ENCODE data around the gene PLSCR4.

PLSCR4 gene

DNA sequence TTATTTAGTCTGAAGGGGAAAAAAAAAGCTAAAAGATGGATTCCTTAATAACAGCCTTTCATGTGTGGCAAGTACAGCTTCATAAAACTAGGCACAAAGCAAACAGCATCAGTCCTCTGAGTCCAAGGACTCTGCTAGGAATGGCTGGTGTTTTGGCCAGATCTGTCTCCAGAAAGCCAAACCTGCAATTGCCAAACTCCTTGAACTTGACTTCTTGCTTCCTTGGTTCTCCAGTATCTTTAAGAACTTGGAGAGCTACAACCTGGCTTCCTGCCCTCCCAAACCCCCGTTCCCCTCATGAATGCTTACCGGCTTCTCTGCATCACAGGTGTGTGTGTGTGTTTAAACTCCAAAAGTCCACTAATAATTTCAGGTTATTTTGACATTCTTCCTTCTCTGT is 88.3 kb downstream of the PLSCR4 start:
- no peak overlapping the region for H3K4me3 ChIP-seq (ENCODE audit: low read depth, low read length)
- no peak overlapping the region for H3K27ac ChIP-seq
- TF ChIP-seq, protein P1, sequence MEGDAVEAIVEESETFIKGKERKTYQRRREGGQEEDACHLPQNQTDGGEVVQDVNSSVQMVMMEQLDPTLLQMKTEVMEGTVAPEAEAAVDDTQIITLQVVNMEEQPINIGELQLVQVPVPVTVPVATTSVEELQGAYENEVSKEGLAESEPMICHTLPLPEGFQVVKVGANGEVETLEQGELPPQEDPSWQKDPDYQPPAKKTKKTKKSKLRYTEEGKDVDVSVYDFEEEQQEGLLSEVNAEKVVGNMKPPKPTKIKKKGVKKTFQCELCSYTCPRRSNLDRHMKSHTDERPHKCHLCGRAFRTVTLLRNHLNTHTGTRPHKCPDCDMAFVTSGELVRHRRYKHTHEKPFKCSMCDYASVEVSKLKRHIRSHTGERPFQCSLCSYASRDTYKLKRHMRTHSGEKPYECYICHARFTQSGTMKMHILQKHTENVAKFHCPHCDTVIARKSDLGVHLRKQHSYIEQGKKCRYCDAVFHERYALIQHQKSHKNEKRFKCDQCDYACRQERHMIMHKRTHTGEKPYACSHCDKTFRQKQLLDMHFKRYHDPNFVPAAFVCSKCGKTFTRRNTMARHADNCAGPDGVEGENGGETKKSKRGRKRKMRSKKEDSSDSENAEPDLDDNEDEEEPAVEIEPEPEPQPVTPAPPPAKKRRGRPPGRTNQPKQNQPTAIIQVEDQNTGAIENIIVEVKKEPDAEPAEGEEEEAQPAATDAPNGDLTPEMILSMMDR (IDR thresholded peaks at IDR 0.05; ENCODE audit: low read depth, low read length) = no peak
- no peak for DNase-seq
- peaks cover 2% of the 10 kb centered on the region; the same call in 1 of the 2 replicates for H3K36me3 ChIP-seq
- no peaks in the 10 kb centered on the region for H3K9me3 ChIP-seq (ENCODE audit: severe bottlenecking)
- H3K27me3 ChIP-seq (ENCODE audit: insufficient read depth, low read depth, severe bottlenecking) = no peaks in the 10 kb centered on the region

DNA sequence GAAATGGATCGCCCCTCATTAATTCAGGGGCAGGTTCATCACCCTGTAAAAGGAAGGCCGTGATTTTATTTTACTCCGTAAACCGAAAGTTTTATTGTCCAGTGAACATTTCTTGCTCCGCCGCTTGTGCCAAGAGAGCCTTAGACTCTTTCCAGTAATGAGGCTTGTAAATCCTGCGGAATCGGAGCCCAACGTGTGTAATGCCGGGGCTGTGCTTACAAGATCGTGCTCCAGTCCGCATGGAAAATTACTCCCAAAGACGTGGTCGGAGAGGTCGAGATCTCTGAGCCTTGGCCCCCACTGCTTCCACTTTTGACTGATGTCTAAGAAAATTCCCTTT is 89.3 kb downstream of the PLSCR4 start:
- peaks cover 2% of the 10 kb centered on the region; the same call in 1 of the 2 replicates for H3K36me3 ChIP-seq
- no peaks in the 10 kb centered on the region for H3K27me3 ChIP-seq (ENCODE audit: insufficient read depth, low read depth, severe bottlenecking)
- peak overlapping the region; percentile 87 for H3K4me3 ChIP-seq (ENCODE audit: low read depth, low read length)
- TF ChIP-seq, protein P1 (IDR thresholded peaks at IDR 0.05; ENCODE audit: low read depth, low read length) = no peak
- peak overlapping the region; percentile 64 for H3K27ac ChIP-seq
- peak; percentile 35 for DNase-seq
- H3K9me3 ChIP-seq (ENCODE audit: severe bottlenecking) = no peaks in the 10 kb centered on the region

DNA sequence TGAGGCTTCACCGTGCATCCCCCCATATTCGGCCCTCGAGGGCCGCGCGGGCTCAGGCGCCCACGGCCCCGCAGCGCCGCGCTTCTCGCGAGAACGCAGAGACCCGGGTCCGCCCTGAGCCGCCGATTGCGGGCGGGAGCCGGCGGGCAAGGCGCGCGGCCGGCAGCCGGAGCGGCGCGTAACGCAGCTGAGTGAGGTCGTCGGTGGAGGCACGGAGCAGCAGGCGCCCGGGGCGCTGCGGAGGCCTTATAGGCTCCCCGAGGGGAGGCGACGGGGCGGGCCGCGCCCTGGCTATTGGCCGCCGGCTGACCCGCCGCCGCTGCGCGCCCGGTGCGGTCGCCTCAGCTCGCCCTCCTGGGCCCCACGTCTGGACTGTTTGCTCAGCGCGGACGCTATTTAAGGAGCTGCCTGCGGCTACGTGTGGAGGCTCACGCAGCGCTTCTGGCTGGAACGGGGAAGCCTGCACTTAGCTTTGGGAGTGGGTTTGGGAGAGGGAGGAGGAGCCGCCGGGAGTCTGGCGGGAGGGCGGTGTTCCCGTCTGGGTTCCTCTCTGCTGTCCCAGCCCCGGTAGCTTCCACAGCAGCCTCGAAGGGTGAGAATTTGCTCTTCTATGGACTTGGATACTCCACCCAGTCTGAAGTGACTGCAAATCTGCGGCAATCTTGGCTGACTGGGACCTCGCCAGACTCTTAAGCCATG is 89.8 kb downstream of the PLSCR4 start, which contains the start of gene PLOD2:
Gene PLOD2, minus strand, starts transcription at position 221 of the 699 bp plus-strand sequence. Its CDS starts 195 bp downstream, at position 26.
- peak; percentile 56 for DNase-seq
- no peaks in the 10 kb centered on the region for H3K27me3 ChIP-seq (ENCODE audit: insufficient read depth, low read depth, severe bottlenecking)
- peaks cover 2% of the 10 kb centered on the region; the same call in 1 of the 2 replicates for H3K36me3 ChIP-seq
- H3K9me3 ChIP-seq (ENCODE audit: severe bottlenecking) = no peaks in the 10 kb centered on the region
- TF ChIP-seq, protein P1 (IDR thresholded peaks at IDR 0.05; ENCODE audit: low read depth, low read length) = 0 out of 2 replicates have a peak, but pooled peaks have one; percentile 0
- peak within 1 kb of the TSS; percentile 64 for H3K27ac ChIP-seq
- H3K4me3 ChIP-seq (ENCODE audit: low read depth, low read length) = peak within 1 kb of the TSS; percentile 87

DNA sequence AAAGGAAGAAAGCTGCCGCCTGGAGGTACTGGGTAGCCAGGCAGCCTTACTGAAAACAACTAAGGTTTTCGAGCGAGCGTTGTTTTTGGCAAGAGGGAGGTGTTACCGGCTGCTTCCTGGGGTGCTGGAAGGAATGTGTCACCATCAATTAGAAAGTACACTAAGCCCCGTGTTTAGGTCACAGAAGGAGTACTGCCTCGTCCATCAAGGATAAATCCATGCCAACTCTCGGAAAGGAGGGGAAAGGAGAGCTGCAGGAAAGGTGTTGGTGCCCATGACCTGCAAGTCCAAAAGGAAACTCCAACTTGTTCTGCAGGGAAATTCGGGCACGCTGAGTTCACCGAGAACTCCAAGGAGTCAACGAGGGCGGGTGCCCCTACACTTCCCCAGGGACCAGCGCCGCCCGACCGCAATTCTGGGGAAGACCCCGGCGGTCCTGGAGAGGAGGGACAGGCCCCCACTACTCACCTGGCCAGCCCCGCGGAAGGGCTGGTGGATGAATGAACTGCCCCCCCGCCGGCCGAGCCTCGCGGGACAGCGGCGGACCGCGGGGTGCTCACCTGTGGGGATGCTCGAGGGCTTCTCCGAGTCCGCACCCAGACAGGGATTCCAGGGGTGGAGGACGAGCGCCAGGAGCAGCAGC is 90.5 kb downstream of the PLSCR4 start:
- peak; percentile 63 for DNase-seq

DNA sequence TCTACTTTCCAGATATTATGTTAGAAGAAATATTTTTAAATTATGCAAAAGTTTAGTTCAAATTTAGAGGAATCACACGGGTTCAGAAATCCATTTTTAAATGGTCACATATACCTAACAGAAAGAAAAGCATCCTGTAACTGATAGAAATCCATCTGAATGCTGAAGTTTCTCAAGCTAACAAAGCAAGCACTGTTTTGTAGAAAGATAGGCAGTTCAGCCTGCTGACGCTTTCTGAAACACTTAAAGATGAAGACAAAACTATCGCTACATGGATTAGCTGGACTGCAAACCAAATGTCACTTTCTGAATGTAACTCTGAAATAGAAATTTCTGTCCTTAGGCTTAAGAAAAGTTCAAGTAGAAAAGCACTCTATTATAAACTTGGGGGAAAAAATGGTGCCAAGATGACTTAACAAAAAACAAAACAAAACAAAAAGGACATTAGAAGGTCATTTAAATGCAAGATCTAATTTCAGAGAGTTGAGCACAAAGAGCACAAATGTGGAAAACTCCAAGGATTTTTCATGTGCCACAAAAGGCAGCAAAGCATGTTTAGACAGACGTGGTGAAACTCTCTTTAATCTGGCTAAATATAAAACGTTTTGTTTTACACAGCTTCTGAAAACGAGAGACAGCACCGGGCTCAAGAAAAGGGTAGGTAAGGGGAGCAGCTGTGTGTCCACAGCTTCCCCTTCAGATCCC is 91.1 kb downstream of the PLSCR4 start:
- TF ChIP-seq, protein P1 (IDR thresholded peaks at IDR 0.05; ENCODE audit: low read depth, low read length) = no peak
- Histone ChIP-seq H3K27ac (no peak overlapping the region), H3K36me3 (peaks cover 2% of the 10 kb centered on the region; the same call in 1 of the 2 replicates), H3K9me3 (ENCODE audit: severe bottlenecking) (no peaks in the 10 kb centered on the region), H3K27me3 (ENCODE audit: insufficient read depth, low read depth, severe bottlenecking) (no peaks in the 10 kb centered on the region), H3K4me3 (ENCODE audit: low read depth, low read length) (peak overlapping the region; percentile 87)
- no peak for DNase-seq

More for the DNA sequence above, 90.5 kb downstream of the PLSCR4 start:
- no peaks in the 10 kb centered on the region for H3K9me3 ChIP-seq (ENCODE audit: severe bottlenecking)
- H3K27ac ChIP-seq = peak overlapping the region; percentile 64
- H3K4me3 ChIP-seq (ENCODE audit: low read depth, low read length) = peak overlapping the region; percentile 87
- H3K36me3 ChIP-seq = peaks cover 2% of the 10 kb centered on the region; the same call in 1 of the 2 replicates
- TF ChIP-seq, protein P1 (IDR thresholded peaks at IDR 0.05; ENCODE audit: low read depth, low read length) = peak; percentile 52
- no peaks in the 10 kb centered on the region for H3K27me3 ChIP-seq (ENCODE audit: insufficient read depth, low read depth, severe bottlenecking)

Measured in WERI-Rb-1 (cell line).